ENCODE results near the gene CFI. TPM values are rescaled to one million over a fixed set of nuclear protein-coding genes. Genes with fewer than 3 reads are reported as not detected.

CFI gene
- total and polyA plus RNA-seq, 2 of the 4 experiments (the other 2 are of a cell fraction) = 0.12 to 0.18 TPM

DNA sequence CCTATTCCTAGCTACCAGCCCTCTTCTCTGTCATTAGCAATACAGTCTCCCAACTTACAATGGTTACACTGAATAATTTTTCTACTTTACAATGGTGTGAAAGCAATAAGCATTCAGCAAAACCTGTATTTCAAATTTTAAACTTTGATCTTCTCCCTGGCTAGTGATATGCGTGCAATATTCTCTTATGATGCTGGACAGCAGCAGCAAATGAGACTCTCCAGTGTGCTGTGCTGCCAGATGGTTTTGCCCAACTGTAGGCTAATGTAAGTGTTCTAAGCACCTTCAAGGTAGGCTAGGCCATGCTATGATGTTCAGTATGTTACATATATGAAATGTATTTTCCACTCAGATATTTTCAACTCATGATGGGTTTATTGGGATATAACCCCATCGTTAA, 7.9 kb upstream of the CFI start (continued):
- TF ChIP-seq, protein P1, sequence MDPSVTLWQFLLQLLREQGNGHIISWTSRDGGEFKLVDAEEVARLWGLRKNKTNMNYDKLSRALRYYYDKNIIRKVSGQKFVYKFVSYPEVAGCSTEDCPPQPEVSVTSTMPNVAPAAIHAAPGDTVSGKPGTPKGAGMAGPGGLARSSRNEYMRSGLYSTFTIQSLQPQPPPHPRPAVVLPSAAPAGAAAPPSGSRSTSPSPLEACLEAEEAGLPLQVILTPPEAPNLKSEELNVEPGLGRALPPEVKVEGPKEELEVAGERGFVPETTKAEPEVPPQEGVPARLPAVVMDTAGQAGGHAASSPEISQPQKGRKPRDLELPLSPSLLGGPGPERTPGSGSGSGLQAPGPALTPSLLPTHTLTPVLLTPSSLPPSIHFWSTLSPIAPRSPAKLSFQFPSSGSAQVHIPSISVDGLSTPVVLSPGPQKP (IDR thresholded peaks at IDR 0.05; ENCODE audit: borderline replicate concordance, low read depth, low read length) = no peak

DNA sequence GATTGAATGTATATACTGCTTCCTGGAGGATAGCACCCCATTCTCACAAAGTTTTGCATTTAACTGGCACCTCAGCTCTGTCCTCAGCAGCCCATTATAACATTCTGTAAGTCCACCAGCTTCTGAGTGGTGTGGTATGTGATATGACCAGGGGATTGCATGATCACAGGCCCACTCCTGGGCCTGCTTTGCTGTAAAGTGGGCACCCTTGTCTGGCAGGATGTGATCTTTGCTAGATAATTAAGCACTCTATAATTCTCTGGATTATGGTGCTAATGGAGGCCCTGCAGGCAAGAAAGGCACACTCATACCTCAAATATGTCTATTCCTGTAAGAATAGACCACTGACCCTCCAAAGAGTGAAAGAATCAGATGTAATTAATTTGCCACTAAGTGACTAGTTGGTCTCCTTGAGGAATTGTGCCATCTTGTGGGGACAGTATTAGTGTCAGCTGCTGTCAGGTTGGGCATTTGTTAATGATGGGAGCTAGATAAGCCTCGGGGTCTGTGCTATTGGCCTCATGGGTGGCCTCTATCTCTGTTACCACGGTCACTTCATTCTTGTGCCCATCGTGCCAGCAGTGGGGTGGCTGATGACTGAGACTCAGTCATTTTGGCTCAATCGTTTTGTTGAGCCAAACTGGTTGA, 2.2 kb upstream of the CFI start:
- WGBS, 2 experiments (ENCODE audit: extremely low coverage in 2 of 2, insufficient read length in 1 of 2) = no CpG with 5 or more reads among the region's 4 CpGs
- Histone ChIP-seq H3K9ac (ENCODE audit: low read depth, low read length) (no peak overlapping the region), H3K36me3 (ENCODE audit: control insufficient read depth, insufficient read depth, low read length) (no peaks in the 10 kb centered on the region), H3K27me3 (ENCODE audit: control insufficient read depth, insufficient read depth, low read length) (no peaks in the 10 kb centered on the region; the same call in 1 of the 2 replicates), H2BK120ac (ENCODE audit: low read depth, low read length) (no peak overlapping the region), H3K9me1 (ENCODE audit: insufficient read depth, low read length) (no peaks in the 10 kb centered on the region; the same call in 1 of the 2 replicates), H4K8ac (ENCODE audit: low read depth in 2 of 2, low read length in 2 of 2) (no peak overlapping the region), H4K5ac (ENCODE audit: low read depth, low read length) (no peak overlapping the region), H2AFZ (replicated peaks; ENCODE audit: low read length, poor library complexity) (peak overlapping the region; percentile 60), H3K14ac (replicated peaks; ENCODE audit: low read depth, low read length) (no peak overlapping the region), H3K4me3 (ENCODE audit: insufficient read depth, low read depth, low read length) (no peak overlapping the region), H4K20me1 (ENCODE audit: insufficient read depth, low read length) (no peaks in the 10 kb centered on the region), H2AK5ac (ENCODE audit: low read depth, low read length) (no peak overlapping the region), H3K4me2 (ENCODE audit: low read depth, low read length) (no peak overlapping the region), H3K9me3 (ENCODE audit: control insufficient read depth, insufficient read depth, low read length) (no peaks in the 10 kb centered on the region), H3K4ac (ENCODE audit: low read depth, low read length) (no peak overlapping the region), H2BK15ac (ENCODE audit: low read depth, low read length) (no peak overlapping the region), H3K56ac (ENCODE audit: extremely low read depth, insufficient read depth, low read length) (no peak overlapping the region), H3K79me1 (ENCODE audit: low read depth in 1 of 2, low read length in 2 of 2) (no peaks in the 10 kb centered on the region), H3K4me1 (ENCODE audit: control insufficient read depth, insufficient read depth, low read length) (no peaks in the 10 kb centered on the region), H2AK9ac (replicated peaks; ENCODE audit: low read depth, low read length, poor library complexity) (no peak overlapping the region), H2BK20ac (ENCODE audit: low read depth, low read length) (no peak overlapping the region), H4K91ac (ENCODE audit: insufficient read depth, low read depth, low read length) (no peak overlapping the region), H3K27ac (ENCODE audit: insufficient read depth, low read length) (no peak overlapping the region), H3K23ac (ENCODE audit: low read depth, low read length) (no peak overlapping the region), H3K18ac (ENCODE audit: low read depth, low read length) (no peak overlapping the region), H2BK5ac (ENCODE audit: low read depth, low read length, poor library complexity, severe bottlenecking) (no peak overlapping the region)
- no peak for TF ChIP-seq MAZ (IDR thresholded peaks at IDR 0.05; ENCODE audit: borderline replicate concordance, low read depth, low read length)
- peak; percentile 50 for TF ChIP-seq RAD21 (IDR thresholded peaks at IDR 0.05; ENCODE audit: low read length)
- TF ChIP-seq CHD1 (IDR thresholded peaks at IDR 0.05; ENCODE audit: low read depth, low read length) = no peak
- TF ChIP-seq, protein P2, sequence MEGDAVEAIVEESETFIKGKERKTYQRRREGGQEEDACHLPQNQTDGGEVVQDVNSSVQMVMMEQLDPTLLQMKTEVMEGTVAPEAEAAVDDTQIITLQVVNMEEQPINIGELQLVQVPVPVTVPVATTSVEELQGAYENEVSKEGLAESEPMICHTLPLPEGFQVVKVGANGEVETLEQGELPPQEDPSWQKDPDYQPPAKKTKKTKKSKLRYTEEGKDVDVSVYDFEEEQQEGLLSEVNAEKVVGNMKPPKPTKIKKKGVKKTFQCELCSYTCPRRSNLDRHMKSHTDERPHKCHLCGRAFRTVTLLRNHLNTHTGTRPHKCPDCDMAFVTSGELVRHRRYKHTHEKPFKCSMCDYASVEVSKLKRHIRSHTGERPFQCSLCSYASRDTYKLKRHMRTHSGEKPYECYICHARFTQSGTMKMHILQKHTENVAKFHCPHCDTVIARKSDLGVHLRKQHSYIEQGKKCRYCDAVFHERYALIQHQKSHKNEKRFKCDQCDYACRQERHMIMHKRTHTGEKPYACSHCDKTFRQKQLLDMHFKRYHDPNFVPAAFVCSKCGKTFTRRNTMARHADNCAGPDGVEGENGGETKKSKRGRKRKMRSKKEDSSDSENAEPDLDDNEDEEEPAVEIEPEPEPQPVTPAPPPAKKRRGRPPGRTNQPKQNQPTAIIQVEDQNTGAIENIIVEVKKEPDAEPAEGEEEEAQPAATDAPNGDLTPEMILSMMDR (conservative IDR thresholded peaks at IDR 0.05; ENCODE audit: low read depth, low read length) = peak; percentile 43
- ATAC-seq (ENCODE audit: low read depth) (peak; percentile 65), DNase-seq (peak; percentile 37)
- intact Hi-C loops (cut with micrococcal nuclease) = loop anchor here (1.0 to 2.0 kb wide), 2 partner anchors 101 to 382 kb away; partner anchors contain the start of gene CASP6
- BruUV-seq (replicated peaks) = no TSS peak
- dilution Hi-C loops (cut with HindIII; ENCODE audit: low sequenced_read_pairs, unreplicated experiment) = no loop called here
- POLR2A ChIA-PET (ENCODE audit: unreplicated experiment) = no interaction called here
- in situ Hi-C loops (cut with MboI; ENCODE audit: low sequenced_read_pairs) = no loop called here
- CTCF ChIA-PET = interaction anchor here (0.6 to 1.3 kb wide), 5 partner anchors 9 to 1742 kb away, joined by 3 to 5 read pairs (median 3); no protein-coding TSS in a partner anchor
